ENCODE data around the gene ZDHHC14.

ZDHHC14 gene

GRCh38 chr6:157364705-157365104 is 16.3 kb upstream of the ZDHHC14 start:
- DNase-seq = no peak
- Histone ChIP-seq H3K4me3 (ENCODE audit: low read depth, low read length) (no peak overlapping the region), H3K36me3 (no peaks in the 10 kb centered on the region), H3K27ac (no peak overlapping the region), H3K9me3 (ENCODE audit: severe bottlenecking) (no peaks in the 10 kb centered on the region), H3K27me3 (ENCODE audit: insufficient read depth, low read depth, severe bottlenecking) (no peaks in the 10 kb centered on the region)
- TF ChIP-seq CTCF (IDR thresholded peaks at IDR 0.05; ENCODE audit: low read depth, low read length) = no peak

- no peaks in the 10 kb centered on the region for H3K27me3 ChIP-seq (ENCODE audit: insufficient read depth, low read depth, severe bottlenecking)
- no peak overlapping the region for H3K4me3 ChIP-seq (ENCODE audit: low read depth, low read length)
- H3K9me3 ChIP-seq (ENCODE audit: severe bottlenecking) = no peaks in the 10 kb centered on the region
- no peak for DNase-seq
- H3K27ac ChIP-seq = no peak overlapping the region
- TF ChIP-seq CTCF (IDR thresholded peaks at IDR 0.05; ENCODE audit: low read depth, low read length) = no peak
- no peaks in the 10 kb centered on the region for H3K36me3 ChIP-seq
Observed at GRCh38 chr6:157366648-157367047, 14.3 kb upstream of the ZDHHC14 start.

- no peak overlapping the region for H3K27ac ChIP-seq
- H3K27me3 ChIP-seq (ENCODE audit: insufficient read depth, low read depth, severe bottlenecking) = no peaks in the 10 kb centered on the region
- H3K9me3 ChIP-seq (ENCODE audit: severe bottlenecking) = no peaks in the 10 kb centered on the region
- DNase-seq = no peak
- H3K36me3 ChIP-seq = no peaks in the 10 kb centered on the region
- no peak for TF ChIP-seq CTCF (IDR thresholded peaks at IDR 0.05; ENCODE audit: low read depth, low read length)
- no peak overlapping the region for H3K4me3 ChIP-seq (ENCODE audit: low read depth, low read length)
Observed at GRCh38 chr6:157368359-157369049, 12.5 kb upstream of the ZDHHC14 start.

GRCh38 chr6:157370755-157371154 is 10.2 kb upstream of the ZDHHC14 start:
- no peak overlapping the region for H3K4me3 ChIP-seq (ENCODE audit: low read depth, low read length)
- H3K36me3 ChIP-seq = no peaks in the 10 kb centered on the region
- no peak for TF ChIP-seq CTCF (IDR thresholded peaks at IDR 0.05; ENCODE audit: low read depth, low read length)
- no peak overlapping the region for H3K27ac ChIP-seq
- no peaks in the 10 kb centered on the region for H3K27me3 ChIP-seq (ENCODE audit: insufficient read depth, low read depth, severe bottlenecking)
- no peaks in the 10 kb centered on the region for H3K9me3 ChIP-seq (ENCODE audit: severe bottlenecking)
- DNase-seq = no peak

GRCh38 chr6:157372501-157373280 is 8.3 kb upstream of the ZDHHC14 start:
- DNase-seq = no peak
- Histone ChIP-seq H3K27ac (no peak overlapping the region), H3K36me3 (no peaks in the 10 kb centered on the region), H3K27me3 (ENCODE audit: insufficient read depth, low read depth, severe bottlenecking) (no peaks in the 10 kb centered on the region), H3K9me3 (ENCODE audit: severe bottlenecking) (no peaks in the 10 kb centered on the region), H3K4me3 (ENCODE audit: low read depth, low read length) (no peak overlapping the region)
- TF ChIP-seq CTCF (IDR thresholded peaks at IDR 0.05; ENCODE audit: low read depth, low read length) = no peak
